Endothelial cell of umbilical vein (primary cell): Measurements from ENCODE around the gene KRT81. TPM values are rescaled to one million over a fixed set of nuclear protein-coding genes. Genes with fewer than 3 reads are reported as not detected.

Source experiments
- BruUV-seq: library from RNA; stranded (reverse); fragments of 400-500 nt; replicated peaks from 2 replicates; lab custom pipeline; 2021; lab: Mats Ljungman, UMichigan
- CTCF ChIA-PET: fragments of 300-600, 350-600 bp; sonication (Branson Sonifier 250); formaldehyde crosslinking; loops from one replicate; lab custom pipeline; 2021; ENCODE audit warnings: antibody characterized with exemption, inconsistent platforms; lab: Charles Lee
- POLR2A ChIA-PET: fragments of 300-600, 350-600 bp; sonication (Branson Sonifier 250); formaldehyde crosslinking; loops from one replicate; lab custom pipeline; 2021; ENCODE audit warnings: antibody characterized with exemption, inconsistent platforms; lab: Charles Lee
- DNase-seq: peaks from one replicate; pipeline ENCODE4 v3.0.0-alpha.2; 2011; ENCODE audit warnings: low read depth, low spot score
- FAIRE-seq: peaks from 2 replicates; lab custom pipeline; 2011; peaks lifted over from hg19 to GRCh38; lab: Jason Lieb, UNC
- H2AFZ ChIP-seq: 2 replicates; pipeline ENCODE4 v1.6.0; 2012; ENCODE audit warnings: low read depth, low read length, control low read depth, inconsistent platforms
- H3K27ac ChIP-seq: 2 replicates; pipeline ENCODE4 v1.5.1; 2011; ENCODE audit warnings: low read depth, mild to moderate bottlenecking, control low read depth, low read length, moderate library complexity; ENCODE audit not compliant: insufficient read depth
- H3K27me3 ChIP-seq, 2 experiments: 2 replicates each; pipeline versions ENCODE4 v1.6.0 to v1.6.1; 2011; ENCODE audit warnings: low read length in 2 of 2, mixed read lengths in 1 of 2; ENCODE audit not compliant: control insufficient read depth in 2 of 2, insufficient read depth in 2 of 2
- H3K36me3 ChIP-seq, 2 experiments: 2 replicates in 1 of 2; 3 replicates in 1 of 2; pipeline ENCODE4 v1.5.1; 2011; ENCODE audit warnings: low read length in 2 of 2, mild to moderate bottlenecking in 1 of 2, moderate library complexity in 1 of 2; ENCODE audit not compliant: control insufficient read depth in 2 of 2, insufficient read depth in 2 of 2; ENCODE audit errors: extremely low read depth in 1 of 2
- H3K4me1 ChIP-seq: 3 replicates; pipeline ENCODE4 v1.5.1; 2011; ENCODE audit warnings: mild to moderate bottlenecking, low read length; ENCODE audit not compliant: control insufficient read depth, insufficient read depth; ENCODE audit errors: extremely low read depth
- H3K4me2 ChIP-seq: 2 replicates; pipeline ENCODE4 v1.6.1; 2011; ENCODE audit warnings: low read length, control low read depth, mixed read lengths; ENCODE audit not compliant: insufficient read depth
- H3K4me3 ChIP-seq, 3 experiments: fragments of 200-600 bp in 1 of 3; sonication (generic), shearing (Covaris generic) in 1 of 3; replicated peaks in 1 of 3; 2 replicates each; pipeline ENCODE4 v1.5.1; 2011 to 2016; ENCODE audit warnings: control low read depth in 3 of 3, low read length in 3 of 3, mild to moderate bottlenecking in 2 of 3, inconsistent platforms in 1 of 3, low read depth in 1 of 3, moderate library complexity in 1 of 3; ENCODE audit not compliant: insufficient read depth in 1 of 3
- H3K79me2 ChIP-seq: 2 replicates; pipeline ENCODE4 v1.6.0; 2012; ENCODE audit warnings: low read length, inconsistent platforms; ENCODE audit not compliant: control insufficient read depth, insufficient read depth
- H3K9ac ChIP-seq: replicated peaks from 2 replicates; pipeline ENCODE3; 2011; ENCODE audit warnings: low read length, control low read depth; ENCODE audit not compliant: insufficient read depth; ENCODE audit errors: extremely low read depth
- H3K9me1 ChIP-seq: replicated peaks from 3 replicates; pipeline ENCODE4 v1.6.0; 2011; ENCODE audit warnings: mild to moderate bottlenecking, low read length; ENCODE audit not compliant: control insufficient read depth, insufficient read depth; ENCODE audit errors: extremely low read depth
- H3K9me3 ChIP-seq: replicated peaks from 2 replicates; pipeline ENCODE4 v1.5.1; 2012; ENCODE audit warnings: low read length, inconsistent platforms; ENCODE audit not compliant: control insufficient read depth, insufficient read depth
- H4K20me1 ChIP-seq: replicated peaks from 2 replicates; pipeline ENCODE3; 2011; ENCODE audit warnings: mild to moderate bottlenecking, low read length; ENCODE audit not compliant: control insufficient read depth, insufficient read depth; ENCODE audit errors: extremely low read depth
- CTCF ChIP-seq, 2 donors: IDR thresholded peaks; 1 replicate in 1 of 2; 2 replicates in 1 of 2; pipeline ENCODE4 v1.5.1; 2011; ENCODE audit warnings: low read length in 2 of 2, mild to moderate bottlenecking in 2 of 2, moderate library complexity in 2 of 2, control low read depth in 1 of 2, inconsistent platforms in 1 of 2, low read depth in 1 of 2; ENCODE audit not compliant: insufficient read depth in 1 of 2; ENCODE audit errors: extremely low read depth in 1 of 2
- EZH2 ChIP-seq: IDR thresholded peaks from 2 replicates; pipeline ENCODE4 v1.6.1; 2012; ENCODE audit warnings: borderline replicate concordance, low read depth, mild to moderate bottlenecking, moderate library complexity, low read length, inconsistent platforms; ENCODE audit not compliant: severe bottlenecking
- FOS ChIP-seq: IDR thresholded peaks from 2 replicates; pipeline ENCODE4 v1.6.1; 2011; ENCODE audit warnings: mild to moderate bottlenecking, low read length, moderate library complexity, borderline replicate concordance; ENCODE audit not compliant: insufficient read depth
- GATA2 ChIP-seq: IDR thresholded peaks from 2 replicates; pipeline ENCODE4 v1.7.0; 2011; ENCODE audit warnings: low read depth, mild to moderate bottlenecking, moderate library complexity, mixed read lengths, low read length; ENCODE audit not compliant: insufficient read length, insufficient read depth
- JUN ChIP-seq: IDR thresholded peaks from 2 replicates; pipeline ENCODE4 v1.6.1; 2011; ENCODE audit warnings: borderline replicate concordance, low read depth; ENCODE audit not compliant: insufficient read length, insufficient read depth
- MAX ChIP-seq: IDR thresholded peaks from 2 replicates; pipeline ENCODE4 v1.6.1; 2011; ENCODE audit not compliant: insufficient read depth, insufficient read length
- MYC ChIP-seq: IDR thresholded peaks from one replicate; pipeline ENCODE4 v1.6.1; 2011; ENCODE audit warnings: mild to moderate bottlenecking, low read depth, low read length
- POLR2A ChIP-seq: IDR thresholded peaks from 2 replicates; pipeline ENCODE4 v1.6.1; 2012; ENCODE audit warnings: low read depth, mild to moderate bottlenecking, control low read depth, low read length
- POLR2AphosphoS5 ChIP-seq: IDR thresholded peaks from 2 replicates; pipeline ENCODE4 v1.6.1; 2012; ENCODE audit warnings: low read depth, mild to moderate bottlenecking, control low read depth, low read length, moderate library complexity; ENCODE audit not compliant: insufficient read depth
- dilution Hi-C: fragments of 300-500 bp; cut with MboI; formaldehyde crosslinking; loops from one replicate; pipeline ENCODE4 v1.15.0; 2019; ENCODE audit warnings: low sequenced_read_pairs; ENCODE audit not compliant: extremely low pct_ligation_motif_present
- intact Hi-C: fragments of 100-400 bp; cut with micrococcal nuclease; formaldehyde crosslinking; loops from one replicate; pipeline ENCODE4 v1.10.0; 2022
- polyA plus RNA-seq, 4 experiments: library from polyadenylated mRNA; depleted of rRNA in 3 of 4; stranded (reverse) in 3 of 4; unstranded in 1 of 4; fragments of >200 nt; gene quantifications; 2 replicates each; pipeline versions ENCODE4 v1.2.1 to v1.2.3, GENCODE V29; 2011 to 2012; ENCODE audit warnings: missing spikeins in 1 of 4
- total RNA-seq: library from RNA; stranded (reverse); gene quantifications from 2 replicates; pipeline ENCODE4 v1.2.3, GENCODE V29; 2021

The KRT81 gene
- total and polyA plus RNA-seq, 2 donors (not counting 3 experiments of a cell fraction or from before 2014, with no cell fraction given), result not detected

GRCh38 chr12:52244615-52244994, 46.7 kb downstream of the KRT81 start:
- H3K27me3 ChIP-seq, result no peaks in the 10 kb centered on the region
- no peak for DNase-seq
- peaks cover 0 to 5% of the 10 kb centered on the region in 2 experiments for H3K36me3 ChIP-seq
- H3K9me1 ChIP-seq, result no peaks in the 10 kb centered on the region
- H3K9me3 ChIP-seq, result no peaks in the 10 kb centered on the region
- H3K4me1 ChIP-seq, result peaks cover 23% of the 10 kb centered on the region
- no peak overlapping the region for H3K4me2 ChIP-seq
- H4K20me1 ChIP-seq, result no peaks in the 10 kb centered on the region
- H3K4me3 ChIP-seq, result no peak overlapping the region
- TF ChIP-seq CTCF (IDR thresholded peaks at IDR 0.05; ENCODE audit: extremely low read depth in 1 of 2, insufficient read depth in 1 of 2, low read depth in 1 of 2, low read length in 2 of 2) (no peak), MYC (no peak), JUN (no peak), EZH2 (no peak), GATA2 (no peak), POLR2AphosphoS5 (no peak), POLR2A (no peak), FOS (no peak), MAX (no peak)
- no TSS peak for BruUV-seq
- H3K79me2 ChIP-seq, result no peaks in the 10 kb centered on the region
- FAIRE-seq, result no peak
- CTCF ChIA-PET, result interaction anchor here (1.0 to 2.2 kb wide), 15 partner anchors 9 to 219 kb away, joined by 3 to 10 read pairs (median 4); partner anchors contain the start of gene KRT7
- dilution Hi-C loops (no loop called here), intact Hi-C loops (loop anchor here (1.0 kb wide), 2 partner anchors 13 to 29 kb away; no protein-coding TSS in a partner anchor)
- peak overlapping the region; percentile 61 for H3K27ac ChIP-seq
- H2AFZ ChIP-seq, result peak overlapping the region; percentile 60
- H3K9ac ChIP-seq, result no peak overlapping the region
- POLR2A ChIA-PET, result no interaction called here
